Right kidney (tissue), 1 donor: ENCODE results near the gene WNT5A.
A peak's percentile ranks its signal among the peaks of the same experiment; 100 is the strongest.
"Not testable (repeated sequence)": the region's sequence is repeated elsewhere in the genome, so short reads cannot be mapped to it uniquely, and the experiment has no call there.

Experiments used
- DNase-seq: peaks from one replicate; pipeline ENCODE4 v3.0.0-alpha.2; 2016

Gene WNT5A

DNA sequence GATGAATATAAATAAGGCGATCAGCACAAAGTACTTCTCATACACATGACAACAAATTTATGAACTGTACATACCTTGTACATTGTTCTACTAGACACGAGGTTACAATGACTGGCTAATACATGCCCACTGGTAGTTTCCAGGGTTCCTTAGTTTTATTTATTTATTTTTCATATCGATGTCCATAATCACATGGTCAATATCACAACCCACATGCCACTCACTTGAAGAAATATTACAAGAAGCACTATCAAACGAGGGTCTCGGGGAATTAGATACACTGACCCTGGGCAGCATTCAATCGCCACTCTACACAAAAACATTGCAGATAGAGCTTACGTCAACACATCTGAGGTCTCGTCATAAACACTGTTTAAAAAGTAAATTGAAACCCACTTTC is 21.2 kb upstream of the WNT5A start:
- DNase-seq: no peak

DNA sequence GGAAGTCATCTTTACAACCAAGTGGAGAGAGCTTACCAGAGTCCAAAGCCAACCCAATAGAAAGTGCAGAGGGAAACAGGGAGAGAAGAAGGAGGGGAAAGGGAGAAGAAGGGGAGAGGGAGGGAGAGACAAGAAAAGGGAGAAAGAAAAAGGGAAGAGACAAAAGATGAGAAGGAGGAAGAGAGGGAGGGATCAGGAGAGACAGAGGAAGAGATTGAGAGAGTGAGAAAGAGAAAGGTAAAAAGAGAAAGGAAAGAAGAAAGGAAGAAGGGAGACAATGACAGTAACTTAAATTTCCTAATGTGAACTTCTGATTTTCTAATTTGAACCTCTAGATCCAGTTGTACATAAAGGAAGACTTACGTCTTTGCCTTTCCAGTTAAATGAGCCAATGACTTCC is 20.7 kb upstream of the WNT5A start:
- no peak for DNase-seq

DNA sequence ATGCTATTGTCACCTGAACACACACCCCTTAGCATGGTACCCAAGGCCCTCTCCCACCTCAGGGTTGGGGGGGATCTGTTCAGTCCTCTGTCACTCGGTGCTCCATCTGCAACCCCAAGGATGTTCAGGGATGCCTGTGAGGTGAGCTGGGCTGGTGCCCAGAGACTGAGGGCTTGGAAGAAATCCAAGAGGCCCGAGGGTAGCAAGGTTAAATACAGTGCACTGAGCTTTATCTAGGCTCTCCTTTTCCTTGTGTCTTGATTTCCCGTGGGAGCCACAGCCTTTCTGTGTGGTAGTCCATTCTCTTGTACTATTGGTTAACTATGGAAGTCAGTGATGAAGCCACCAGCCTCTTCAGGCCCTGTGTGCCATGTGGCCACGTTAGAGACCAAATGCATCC is 18.7 kb upstream of the WNT5A start:
- no peak for DNase-seq

DNA sequence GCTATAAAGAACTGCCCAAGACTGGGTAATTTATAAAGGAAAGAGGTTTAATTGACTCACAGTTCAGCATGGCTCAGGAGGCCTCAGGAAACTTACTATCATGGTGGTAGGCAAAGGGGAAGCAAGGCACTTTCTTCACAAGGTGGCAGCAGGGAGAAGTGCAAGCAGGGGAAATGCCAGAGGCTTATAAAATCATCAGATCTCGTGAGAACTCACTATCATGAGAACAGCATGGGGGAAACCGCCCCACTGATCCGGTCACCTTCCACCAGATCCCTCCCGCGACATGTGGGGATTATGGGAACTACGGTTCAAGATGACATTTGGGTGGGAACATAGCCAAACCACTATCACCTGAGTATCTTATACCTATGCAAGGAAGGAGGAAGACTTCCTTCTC is 18.0 kb upstream of the WNT5A start:
- not testable (repeated sequence) for DNase-seq

DNA sequence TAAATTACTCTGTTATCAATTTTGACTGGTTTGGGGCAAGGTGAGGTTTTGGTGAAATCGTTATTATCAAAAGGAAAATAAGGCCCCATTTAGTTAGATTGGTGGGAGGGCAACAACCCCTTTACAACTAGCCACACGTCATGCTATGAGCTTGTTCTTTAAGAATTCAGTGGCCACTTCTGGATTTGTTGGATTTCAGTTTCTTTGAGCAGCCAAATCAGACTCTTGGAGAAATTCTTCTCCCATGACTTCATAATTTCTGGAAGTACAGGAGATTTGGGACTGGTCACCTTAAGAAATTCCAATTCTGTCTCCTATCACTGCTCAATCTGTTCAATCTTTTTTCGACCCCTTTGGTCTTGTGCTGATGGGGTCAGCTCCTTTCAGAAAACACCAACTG is 14.8 kb upstream of the WNT5A start:
- DNase-seq: no peak

DNA sequence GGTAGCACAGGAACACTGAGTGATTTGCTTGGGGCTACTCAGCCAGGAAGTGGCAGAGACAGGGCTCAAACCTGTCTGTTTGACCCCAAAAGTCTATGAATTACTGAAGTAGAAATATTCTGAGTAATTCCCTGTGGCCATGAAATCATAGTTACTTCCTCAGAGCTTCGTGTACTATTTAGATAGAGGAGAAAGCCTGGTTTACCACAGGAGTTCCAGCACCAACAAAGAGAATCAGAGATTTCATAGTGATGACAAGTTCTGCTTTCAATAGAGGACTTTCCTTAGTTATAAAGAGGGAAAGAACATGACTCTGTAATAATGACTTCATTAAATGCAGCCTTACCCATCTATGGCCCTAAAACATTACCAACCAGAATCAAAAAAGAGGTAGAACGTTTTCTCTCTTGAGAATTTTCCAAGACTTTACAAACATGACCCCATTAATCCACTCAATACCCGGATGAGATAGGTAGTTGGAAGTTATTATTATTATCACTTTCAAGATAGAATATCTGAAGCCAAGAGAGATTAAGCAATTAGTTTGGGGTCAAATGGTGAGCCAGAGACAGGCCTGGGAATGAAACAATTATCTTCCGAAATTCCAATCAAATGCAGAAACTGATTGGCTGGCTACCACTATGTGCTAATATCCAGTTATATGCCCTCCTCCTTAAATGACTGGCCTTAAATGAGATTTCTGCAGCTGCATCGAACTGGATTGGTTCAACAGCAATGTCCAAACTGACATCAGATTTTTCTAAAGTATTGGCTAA is 13.6 kb upstream of the WNT5A start:
- no peak for DNase-seq

DNA sequence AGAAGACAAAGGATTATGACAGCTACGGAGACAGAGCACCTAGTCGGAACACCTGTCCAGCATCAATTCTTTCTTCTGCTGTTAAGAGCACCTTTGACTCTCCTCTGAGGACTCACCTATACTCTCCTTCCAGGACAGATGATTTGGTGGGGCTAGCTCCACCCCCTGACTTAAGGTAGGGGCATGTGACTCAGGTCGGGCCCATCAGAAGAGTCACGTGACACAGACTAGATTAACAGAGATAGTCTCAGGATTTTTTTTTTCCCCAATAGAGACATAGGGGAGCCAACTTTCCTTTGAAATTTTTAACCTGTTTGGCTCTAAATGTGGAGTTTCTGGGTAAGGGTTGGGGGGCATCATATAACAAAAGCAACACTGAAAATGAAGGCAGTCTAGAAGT is 11.4 kb upstream of the WNT5A start:
- no peak for DNase-seq

DNA sequence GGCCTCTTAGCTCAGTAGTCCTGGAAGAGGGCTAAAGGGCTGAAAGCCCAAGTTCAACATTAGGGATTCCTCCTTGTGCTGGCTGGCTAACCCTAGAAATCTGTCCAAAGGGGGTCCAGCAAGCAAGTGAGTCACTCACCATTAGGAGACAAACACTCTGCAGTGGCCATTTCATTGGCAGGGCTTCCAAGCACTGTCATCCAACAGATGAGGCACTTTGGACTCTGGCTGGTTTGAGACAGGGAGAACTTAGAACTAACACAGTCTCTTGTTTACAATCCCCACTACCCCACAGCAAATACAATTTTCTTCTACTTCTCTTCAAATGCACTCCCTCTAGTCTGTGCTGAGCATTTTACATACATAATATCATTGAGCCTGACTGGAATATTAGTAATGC is 10.1 kb upstream of the WNT5A start:
- DNase-seq: no peak

DNA sequence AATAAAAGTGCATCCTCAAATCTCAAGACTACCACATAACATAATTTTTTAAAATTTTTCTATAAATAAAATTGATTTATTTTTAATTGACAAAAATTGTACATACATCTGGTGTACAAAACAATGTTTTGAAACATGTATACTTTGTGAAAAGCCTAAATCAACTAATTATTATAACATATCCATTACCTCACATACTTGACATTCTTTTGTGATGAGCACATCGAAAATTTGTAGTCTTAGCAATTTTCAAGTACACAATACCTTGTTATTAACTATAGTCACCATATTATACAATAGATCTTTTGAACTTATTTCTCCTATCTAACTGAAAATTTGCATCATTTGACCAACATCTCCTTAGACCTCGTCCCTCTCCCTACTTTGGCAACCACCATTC is 7.9 kb upstream of the WNT5A start:
- DNase-seq: no peak

DNA sequence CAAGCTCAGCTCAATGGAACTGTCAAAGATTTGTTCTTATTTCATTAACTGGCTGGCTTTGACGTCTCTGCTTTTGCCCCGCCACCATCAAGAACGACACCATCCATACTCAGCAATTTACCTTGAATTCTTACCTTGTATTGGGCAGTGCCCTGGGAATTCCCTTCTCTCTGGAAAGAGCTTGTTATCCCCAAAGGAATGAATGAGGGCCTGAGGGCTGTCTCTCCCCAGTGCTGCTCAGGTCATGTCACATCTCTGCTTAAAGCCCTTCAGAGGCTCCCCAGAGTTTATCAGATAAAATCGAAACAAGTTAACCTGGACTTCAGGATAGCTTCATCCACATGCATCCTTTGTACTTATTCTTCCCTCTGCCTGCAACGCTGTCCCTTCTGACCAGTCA is 5.9 kb upstream of the WNT5A start:
- no peak for DNase-seq

DNA sequence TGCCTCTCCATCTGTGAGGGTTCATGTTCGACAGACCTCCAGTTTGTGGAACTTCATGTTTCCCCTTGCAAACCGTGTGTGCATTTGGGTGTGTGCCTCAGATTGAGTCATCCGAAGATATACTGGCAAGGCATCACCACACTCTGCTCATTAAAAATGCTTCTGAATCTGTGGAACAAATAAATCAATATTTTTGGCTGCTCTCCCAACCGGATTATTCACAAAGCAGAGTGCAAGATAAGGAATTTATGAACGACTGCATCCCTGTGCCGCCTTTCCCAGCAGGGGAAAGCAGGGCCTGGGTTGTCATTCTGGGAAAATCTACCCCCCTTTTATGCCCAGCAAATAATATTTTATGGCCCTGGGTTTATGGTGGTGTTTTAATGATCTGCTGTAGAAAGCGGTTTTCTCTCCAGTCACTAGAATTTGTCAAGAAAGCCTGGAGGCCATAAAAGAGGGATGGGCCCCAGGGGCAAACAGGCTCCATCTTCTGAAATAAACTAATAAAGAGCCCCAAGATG is 4.2 kb upstream of the WNT5A start:
- no peak for DNase-seq

DNA sequence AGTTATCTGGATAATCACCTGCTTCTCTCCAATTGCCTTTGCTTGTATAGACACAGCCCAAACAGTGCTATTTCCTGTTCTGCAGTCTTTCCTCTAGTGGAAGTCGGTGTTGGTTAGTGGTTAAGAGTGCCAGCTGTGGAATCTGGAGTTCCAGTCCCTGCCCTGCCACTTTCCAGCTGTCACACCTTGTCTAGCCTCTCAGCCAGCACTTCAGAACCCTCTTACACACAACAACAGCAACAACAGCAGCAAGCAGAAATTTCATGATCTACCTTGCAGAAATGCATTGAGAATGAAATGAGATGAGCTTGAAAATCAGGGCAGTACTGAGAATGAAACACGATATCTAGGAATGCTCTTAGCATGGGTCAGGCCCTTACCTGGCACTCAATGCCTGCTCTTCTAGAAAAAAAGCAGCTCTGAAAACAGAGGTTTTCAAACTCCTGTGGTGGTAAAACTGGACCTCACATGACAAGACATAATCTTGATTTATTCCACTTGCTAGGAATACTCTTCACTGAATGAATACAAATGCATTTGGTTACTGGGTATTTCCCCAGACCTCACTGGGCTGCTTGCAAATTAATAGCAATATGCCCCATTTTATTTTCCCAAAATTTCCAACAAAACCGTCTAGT is 3.3 kb upstream of the WNT5A start:
- DNase-seq: no peak

DNA sequence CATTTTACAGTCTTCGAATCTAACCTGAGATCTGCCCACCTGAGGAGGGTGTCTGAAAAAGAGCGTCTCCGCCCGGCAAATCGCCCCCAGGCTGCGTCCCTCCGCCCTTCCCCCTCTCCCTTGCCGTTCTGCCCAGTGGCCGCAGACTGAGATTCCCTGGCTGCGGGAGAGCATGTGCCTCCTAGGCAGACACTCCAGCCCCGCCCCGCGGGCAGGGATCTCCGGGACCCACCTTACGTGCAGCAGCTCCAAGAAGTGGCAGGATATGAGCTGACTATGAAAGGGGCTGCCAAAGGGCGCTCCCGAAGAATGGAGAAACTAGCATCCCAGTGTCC is 2.7 kb upstream of the WNT5A start:
- DNase-seq: peak; percentile 60

DNA sequence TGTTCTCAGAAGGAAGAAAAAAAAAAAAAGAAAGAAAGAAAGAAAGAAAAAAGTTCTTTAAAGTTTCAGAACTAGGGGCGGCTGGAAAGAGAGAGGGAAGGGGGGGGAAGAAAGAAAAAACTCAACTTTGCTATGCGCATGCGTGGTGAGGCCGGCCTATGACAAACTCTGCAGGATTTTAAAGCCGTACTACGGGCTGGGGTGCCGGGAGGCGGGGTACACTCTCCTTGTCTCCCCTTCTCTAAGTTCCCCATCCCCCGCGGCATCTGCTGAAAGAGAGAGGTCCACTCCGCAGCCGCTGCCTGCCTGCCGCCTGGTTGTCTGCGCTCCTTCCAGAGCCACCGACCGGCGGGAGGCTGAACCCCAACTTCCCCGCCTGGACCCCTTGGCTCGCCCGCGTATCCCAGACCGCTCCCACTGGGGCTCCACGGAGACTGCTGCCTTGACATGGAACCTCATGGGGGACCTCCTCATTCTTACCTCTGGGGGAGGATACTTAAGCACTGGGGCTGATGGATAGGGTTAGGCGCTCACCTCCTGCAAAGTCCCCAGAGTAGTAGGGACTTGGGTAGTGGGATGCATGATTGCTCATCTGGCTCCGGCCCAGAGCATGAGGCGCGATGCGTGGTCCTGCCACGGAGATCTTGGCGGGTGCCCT is 1.4 kb upstream of the WNT5A start:
- DNase-seq: peak; percentile 82

DNA sequence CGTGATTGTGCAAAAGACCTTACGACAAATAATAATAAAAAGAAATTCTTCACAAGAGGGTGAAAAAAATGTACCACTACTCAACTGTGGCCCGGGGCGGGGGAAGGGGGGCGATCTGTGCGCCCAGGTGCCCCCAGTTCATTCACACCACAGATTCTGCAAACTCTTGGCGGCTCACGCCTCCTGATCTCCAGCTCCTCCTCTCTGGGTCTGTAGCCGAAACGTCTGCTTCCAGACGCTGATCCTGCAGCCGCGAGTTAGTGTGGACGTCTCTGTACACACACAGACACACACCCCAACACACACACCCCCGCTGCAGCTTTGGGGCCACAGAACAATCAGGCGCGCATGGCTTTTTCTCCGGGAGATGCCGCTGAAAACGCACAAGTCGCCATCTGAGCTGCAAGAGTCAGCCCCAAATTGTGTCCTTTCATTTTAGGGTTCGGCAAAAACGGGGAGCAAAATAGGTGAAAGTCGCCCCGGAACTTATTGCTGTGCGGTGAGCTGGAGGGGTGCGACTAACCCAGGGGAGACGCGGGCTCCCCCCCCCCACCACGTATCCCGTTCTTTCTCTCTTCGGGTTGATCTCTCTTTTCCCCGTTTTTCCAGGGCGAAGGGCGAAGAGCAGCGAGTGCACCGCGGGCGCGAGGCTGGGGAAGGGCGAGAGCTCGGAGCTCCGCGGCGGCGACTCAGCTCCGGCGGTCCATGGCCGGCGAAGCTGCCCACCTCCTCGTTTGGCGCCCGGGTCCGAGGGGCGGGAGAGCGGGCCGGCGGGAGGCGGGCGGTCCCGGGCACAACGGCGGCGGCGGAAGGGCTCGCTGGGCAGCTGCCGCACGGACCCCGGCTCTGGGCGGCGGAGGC is 505 bp upstream of the WNT5A start:
- DNase-seq: peak; percentile 84

DNA sequence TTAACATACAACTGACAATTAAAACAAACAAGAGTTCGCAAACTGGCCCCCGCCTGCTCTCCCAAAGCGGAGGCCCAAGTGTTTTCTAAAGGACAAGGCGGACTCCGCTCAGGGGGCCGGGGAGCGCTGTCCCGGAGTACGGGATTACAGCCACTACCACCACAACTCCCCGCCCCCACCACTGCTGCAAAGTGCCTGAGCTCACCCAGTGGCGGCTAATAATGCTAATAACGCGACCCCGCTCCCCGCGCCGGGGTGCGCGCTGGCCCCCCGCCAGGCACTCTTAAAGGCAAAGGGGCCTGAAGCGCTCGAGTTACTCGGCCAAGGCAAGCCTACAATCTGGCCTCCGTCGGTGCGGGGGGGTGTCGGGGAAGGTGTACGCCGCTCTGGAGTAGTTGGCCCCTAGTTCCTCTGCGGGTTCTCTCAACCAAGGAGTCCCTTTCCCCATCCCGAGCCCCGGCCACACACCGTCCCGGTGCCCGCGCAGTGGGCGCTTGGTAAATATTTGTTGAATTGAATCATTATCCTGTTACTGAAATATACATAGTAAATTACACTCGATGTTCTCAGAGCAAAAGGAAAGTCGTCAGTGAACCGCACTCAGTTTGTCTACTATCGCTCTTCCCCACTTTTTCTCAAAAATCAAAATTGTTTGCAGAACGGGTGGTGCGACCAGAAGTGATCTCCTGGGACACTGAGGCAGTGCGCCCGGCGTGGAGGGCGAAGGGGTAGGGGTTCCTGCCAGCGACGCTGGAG is 827 bp downstream of the WNT5A start:
- DNase-seq: peak; percentile 86

DNA sequence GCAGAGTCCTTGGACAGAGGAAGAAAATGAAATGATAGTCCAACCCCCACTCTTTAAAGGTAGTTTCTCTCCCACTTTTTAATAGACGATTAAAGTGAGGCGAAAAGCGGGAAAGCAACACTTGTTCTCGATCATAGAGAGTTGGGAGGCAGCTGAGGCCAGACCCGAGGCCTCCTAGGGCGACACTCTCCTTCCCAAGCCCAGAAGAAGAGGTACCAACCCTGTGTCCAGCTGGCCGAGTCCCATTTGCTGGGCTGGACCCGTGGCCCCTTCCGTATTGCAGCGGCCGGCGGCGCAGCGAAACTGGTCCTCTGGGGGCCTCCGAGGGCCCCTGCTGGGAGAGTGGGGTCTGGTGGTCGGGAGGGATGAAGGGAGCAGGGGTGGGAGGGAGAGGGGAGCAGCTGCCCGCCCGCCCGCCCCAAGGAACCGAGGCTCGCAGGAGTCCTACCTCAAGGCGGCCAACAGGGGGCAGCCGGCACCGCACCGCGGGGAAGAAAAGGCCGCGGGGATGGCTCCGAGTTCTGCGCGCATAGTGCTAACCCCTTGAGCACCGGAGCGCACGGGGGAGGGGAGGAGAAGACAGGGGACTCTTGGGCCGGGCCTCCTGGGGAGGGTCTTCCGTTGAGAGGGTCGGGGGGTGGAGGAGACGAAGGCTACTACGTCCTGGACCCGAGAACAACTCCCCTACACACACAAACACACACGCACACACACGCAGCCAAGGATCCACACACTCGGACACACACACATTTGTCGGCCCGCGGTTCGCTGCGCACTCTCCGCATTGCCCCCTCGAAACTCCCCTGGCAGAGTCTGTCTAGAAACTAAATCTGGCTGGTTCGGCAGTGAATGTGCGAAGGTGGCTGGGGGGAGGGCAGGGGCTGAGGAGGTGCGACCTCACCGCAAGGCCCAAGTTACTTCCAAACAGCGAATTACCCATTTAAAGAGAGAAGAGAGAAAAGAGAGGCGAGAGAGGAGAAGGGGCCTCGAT is 2.0 kb downstream of the WNT5A start:
- DNase-seq: peak; percentile 84

DNA sequence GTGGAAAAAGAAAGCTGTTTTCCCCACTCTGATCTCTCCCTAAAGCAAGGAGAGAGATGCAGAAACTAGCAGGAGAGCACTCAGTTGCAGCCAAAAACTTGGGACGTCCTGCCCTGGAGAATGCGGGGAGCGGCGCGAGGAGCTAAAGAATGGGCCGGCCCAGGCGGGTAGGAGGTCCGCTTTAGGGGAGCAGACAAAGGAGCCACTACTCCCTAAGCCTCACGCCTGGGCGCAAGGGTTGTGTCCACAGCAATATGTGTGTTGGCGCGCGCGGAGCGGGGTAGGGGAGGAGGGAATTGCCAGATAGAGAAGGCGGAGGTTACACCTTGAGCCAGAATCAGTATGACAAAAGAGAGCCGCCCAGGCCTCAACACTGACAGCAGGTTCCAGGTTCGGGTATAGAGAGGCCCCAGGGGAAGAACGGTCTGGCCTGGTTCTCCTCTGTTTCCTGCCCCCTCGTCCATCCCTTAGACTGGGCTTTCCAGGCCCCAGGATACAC is 2.9 kb downstream of the WNT5A start:
- peak; percentile 47 for DNase-seq

DNA sequence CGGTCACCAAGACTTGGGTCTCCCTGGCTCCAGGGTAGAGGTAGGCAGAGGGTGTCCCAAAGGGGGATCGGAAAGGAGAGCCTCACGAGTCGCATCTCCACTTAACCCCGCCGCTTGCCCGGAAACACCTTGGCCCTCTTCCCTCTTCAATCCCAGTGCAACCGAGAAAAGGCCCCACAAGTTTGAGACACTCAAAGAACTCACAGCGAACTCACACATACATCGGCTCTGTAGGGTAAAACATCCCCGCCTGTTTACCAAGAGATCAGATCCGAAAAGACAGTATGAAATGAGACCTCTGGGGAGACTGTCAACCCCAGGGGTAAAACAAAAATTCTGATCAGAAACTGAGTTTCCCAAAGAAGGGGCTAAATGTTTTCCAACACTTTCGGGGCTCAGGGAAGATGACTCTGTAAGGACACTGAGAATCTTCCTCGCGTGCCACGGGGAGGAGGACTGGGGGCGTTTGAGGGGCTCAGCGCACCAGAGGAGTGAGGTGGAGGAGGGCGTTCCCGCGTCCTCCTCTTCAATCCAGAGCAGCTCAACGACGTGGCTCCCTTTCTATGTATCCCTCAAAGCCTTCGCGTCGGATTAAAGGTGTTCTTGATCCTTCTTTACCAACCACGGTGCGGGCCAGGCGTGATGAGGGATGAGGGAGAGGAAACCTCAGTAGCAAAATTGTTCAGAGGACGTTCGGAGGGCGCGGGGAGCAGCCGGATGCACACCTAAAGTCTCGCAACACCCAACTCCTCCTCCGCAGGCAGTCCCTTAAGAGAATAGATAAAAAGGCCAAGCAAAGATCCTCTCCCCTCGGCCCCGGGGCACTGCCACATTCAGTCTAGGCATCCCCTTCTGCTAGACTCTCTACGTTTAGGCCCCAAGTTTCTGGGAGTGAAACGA is 3.7 kb downstream of the WNT5A start:
- peak; percentile 48 for DNase-seq
